Glutamatergic neuron (in vitro differentiated cells): ENCODE measurements around the gene TMC6. TPM values are rescaled to one million over a fixed set of nuclear protein-coding genes. Genes with fewer than 3 reads are reported as not detected.
A peak's percentile ranks its signal among the peaks of the same experiment; 100 is the strongest.
"Not testable (repeated sequence)": the region's sequence is repeated elsewhere in the genome, so short reads cannot be mapped to it uniquely, and the experiment has no call there.

ENCODE experiments used
- DNase-seq: peaks from one replicate; pipeline ENCODE4 v3.0.0; 2022
- H3K27ac Mint-ChIP-seq: one replicate; pipeline ENCODE4 v1.8.0; 2020; ENCODE audit warnings: mild to moderate bottlenecking, mixed read lengths, inconsistent platforms; ENCODE audit not compliant: unreplicated experiment
- H3K27me3 Mint-ChIP-seq: one replicate; pipeline ENCODE4 v1.8.0; 2020; ENCODE audit warnings: mild to moderate bottlenecking, moderate library complexity, mixed read lengths, inconsistent platforms; ENCODE audit not compliant: unreplicated experiment
- H3K36me3 Mint-ChIP-seq: one replicate; pipeline ENCODE4 v1.8.0; 2020; ENCODE audit warnings: mild to moderate bottlenecking, mixed read lengths, inconsistent platforms; ENCODE audit not compliant: unreplicated experiment
- H3K4me1 Mint-ChIP-seq: one replicate; pipeline ENCODE4 v1.8.0; 2020; ENCODE audit warnings: mild to moderate bottlenecking, low read depth, mixed read lengths, inconsistent platforms; ENCODE audit not compliant: unreplicated experiment
- H3K4me3 Mint-ChIP-seq: one replicate; pipeline ENCODE4 v1.8.0; 2020; ENCODE audit warnings: mild to moderate bottlenecking, mixed read lengths, inconsistent platforms; ENCODE audit not compliant: unreplicated experiment
- H3K9me3 Mint-ChIP-seq: one replicate; pipeline ENCODE4 v1.8.0; 2020; ENCODE audit warnings: mild to moderate bottlenecking, moderate library complexity, mixed read lengths, inconsistent platforms; ENCODE audit not compliant: unreplicated experiment
- CTCF ChIP-seq: fragments of 200-600 bp; sonication (generic); IDR thresholded peaks from one replicate; pipeline ENCODE4 v1.5.0; 2021; ENCODE audit not compliant: partially characterized antibody, unreplicated experiment
- total RNA-seq: library from RNA; stranded (reverse); fragmentation: NEBNext Ultra II Directional; extraction: Animal tissue kit (Norgen Biotek cat#: 25700); gene quantifications from one replicate; pipeline ENCODE4 v1.2.1, GENCODE V29; 2021; ENCODE audit not compliant: unreplicated experiment

TMC6 gene
- total RNA-seq, 1 donor from 2014 or later, result 1.1 TPM

- H3K4me3 Mint-ChIP-seq, result no peak overlapping the region
- H3K27ac Mint-ChIP-seq, result peak overlapping the region; percentile 48
- H3K36me3 Mint-ChIP-seq, result no peaks in the 10 kb centered on the region
- DNase-seq, result no peak
- H3K9me3 Mint-ChIP-seq, result peaks cover 5% of the 10 kb centered on the region
- H3K27me3 Mint-ChIP-seq, result no peaks in the 10 kb centered on the region
- H3K4me1 Mint-ChIP-seq, result peaks cover 14% of the 10 kb centered on the region
- no peak for TF ChIP-seq CTCF
These were observed 45.9 kb upstream of the TMC6 start for GRCh38 chr17:78174346-78174869.

- no peak for TF ChIP-seq CTCF
- no peak for DNase-seq
- Mint-ChIP-seq H3K4me1 (peaks cover 14% of the 10 kb centered on the region), H3K9me3 (peaks cover 5% of the 10 kb centered on the region), H3K4me3 (no peak overlapping the region), H3K36me3 (no peaks in the 10 kb centered on the region), H3K27me3 (no peaks in the 10 kb centered on the region), H3K27ac (no peak overlapping the region)
These were observed 44.7 kb upstream of the TMC6 start for GRCh38 chr17:78173097-78173715.

- Mint-ChIP-seq H3K27ac (no peak overlapping the region), H3K27me3 (no peaks in the 10 kb centered on the region), H3K4me3 (no peak overlapping the region), H3K9me3 (peaks cover 5% of the 10 kb centered on the region), H3K4me1 (peaks cover 14% of the 10 kb centered on the region), H3K36me3 (no peaks in the 10 kb centered on the region)
- TF ChIP-seq CTCF, result no peak
- DNase-seq, result no peak
These were observed 43.9 kb upstream of the TMC6 start for GRCh38 chr17:78172249-78173051.

GRCh38 chr17:78171591-78172248, 43.2 kb upstream of the TMC6 start:
- H3K4me1 Mint-ChIP-seq, result peaks cover 14% of the 10 kb centered on the region
- H3K9me3 Mint-ChIP-seq, DNase-seq, H3K36me3 Mint-ChIP-seq, H3K27me3 Mint-ChIP-seq, H3K27ac Mint-ChIP-seq, H3K4me3 Mint-ChIP-seq: not testable (repeated sequence)

GRCh38 chr17:78170692-78171590, 42.4 kb upstream of the TMC6 start:
- peaks cover 11% of the 10 kb centered on the region for H3K4me1 Mint-ChIP-seq
- no peak overlapping the region for H3K4me3 Mint-ChIP-seq
- H3K9me3 Mint-ChIP-seq, result peaks cover 6% of the 10 kb centered on the region
- H3K27me3 Mint-ChIP-seq, result no peaks in the 10 kb centered on the region
- H3K36me3 Mint-ChIP-seq, result no peaks in the 10 kb centered on the region
- no peak for TF ChIP-seq CTCF
- DNase-seq, result no peak
- no peak overlapping the region for H3K27ac Mint-ChIP-seq
